Activated CD4-positive, alpha-beta T cell treated with anti-CD3 and anti-CD28 coated beads for 24 hours (primary cell): ENCODE data around the gene TBC1D8.

Experiments used
- DNase-seq, 2 donors: peaks; one replicate each; pipeline ENCODE4 v3.0.0-alpha.2; 2020; ENCODE audit warnings: low read depth in 2 of 2

Gene TBC1D8

DNA sequence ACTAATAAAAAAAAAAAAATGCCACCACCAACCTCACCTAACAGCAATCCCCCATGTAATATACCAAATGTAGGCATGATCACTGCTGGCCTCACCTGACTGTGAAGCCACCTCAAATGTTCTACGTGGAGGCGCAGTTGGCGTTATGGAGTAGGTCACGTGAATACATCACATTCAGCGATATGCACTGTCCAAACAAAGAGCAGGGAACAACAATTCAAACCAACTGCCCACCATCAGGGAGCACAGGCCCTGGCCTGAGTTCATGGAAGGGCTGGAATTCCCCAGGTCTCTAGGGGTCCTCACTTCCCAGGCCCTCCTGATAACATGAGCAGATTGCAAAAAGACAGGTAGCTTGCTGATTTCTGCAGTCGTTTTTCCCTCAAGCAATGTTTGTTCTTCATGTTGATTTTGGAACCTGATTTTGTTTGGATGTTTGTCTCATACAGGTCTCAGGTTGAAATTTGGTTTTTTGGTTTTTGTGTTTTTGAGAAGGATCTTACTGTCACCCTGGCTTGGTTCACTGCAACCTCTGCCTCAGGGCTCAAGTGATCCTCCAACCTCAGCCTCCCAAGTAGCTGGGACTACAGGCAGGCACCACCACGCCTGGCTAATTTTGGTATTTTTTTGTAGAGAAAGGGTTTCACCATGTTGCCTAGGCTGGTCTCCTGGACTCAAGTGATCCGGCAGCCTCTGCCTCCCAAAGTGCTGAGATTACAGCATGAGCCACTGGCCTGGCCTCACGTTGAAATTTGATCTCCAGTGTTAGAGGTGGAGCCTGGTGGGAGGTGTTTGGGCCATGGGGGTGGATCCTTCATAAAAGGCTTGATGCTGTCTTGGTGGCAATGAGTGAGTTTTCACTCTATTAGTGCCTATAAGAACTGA lies 15.5 kb downstream of the TBC1D8 start:
- DNase-seq: no peak

DNA sequence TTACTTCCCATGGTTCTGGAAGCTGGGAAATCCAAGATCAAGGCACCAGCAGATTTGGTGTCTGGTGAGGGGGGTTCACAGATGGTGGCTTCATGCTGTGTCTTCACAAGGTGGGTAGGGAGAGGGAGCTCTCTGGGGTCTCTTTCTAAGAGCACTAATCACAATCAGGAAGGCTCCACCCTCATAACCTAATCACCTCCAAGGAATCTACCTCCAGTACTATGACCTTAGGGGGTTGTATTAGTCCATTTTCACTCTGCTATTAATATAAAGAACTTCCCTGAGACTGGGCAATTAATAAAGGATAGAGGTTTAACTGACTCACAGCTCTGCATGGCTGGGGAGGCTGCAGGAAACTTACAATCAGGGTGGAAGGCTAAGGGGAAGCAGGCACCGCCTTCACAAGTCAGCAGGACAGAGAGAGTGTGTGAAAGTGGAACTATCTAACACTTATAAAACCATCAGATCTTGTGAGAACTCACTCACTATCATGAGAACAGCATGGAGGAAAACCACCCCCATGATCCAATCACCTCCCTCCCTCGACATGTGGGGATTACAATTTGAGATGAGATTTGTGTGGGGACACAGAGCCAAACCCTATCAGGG lies 17.6 kb downstream of the TBC1D8 start:
- DNase-seq: no peak

- DNase-seq: no peak
Observed at GRCh38 chr2:101132202-101132601, 19.0 kb downstream of the TBC1D8 start.

GRCh38 chr2:101130081-101130480 lies 21.1 kb downstream of the TBC1D8 start:
- DNase-seq: no peak

DNA sequence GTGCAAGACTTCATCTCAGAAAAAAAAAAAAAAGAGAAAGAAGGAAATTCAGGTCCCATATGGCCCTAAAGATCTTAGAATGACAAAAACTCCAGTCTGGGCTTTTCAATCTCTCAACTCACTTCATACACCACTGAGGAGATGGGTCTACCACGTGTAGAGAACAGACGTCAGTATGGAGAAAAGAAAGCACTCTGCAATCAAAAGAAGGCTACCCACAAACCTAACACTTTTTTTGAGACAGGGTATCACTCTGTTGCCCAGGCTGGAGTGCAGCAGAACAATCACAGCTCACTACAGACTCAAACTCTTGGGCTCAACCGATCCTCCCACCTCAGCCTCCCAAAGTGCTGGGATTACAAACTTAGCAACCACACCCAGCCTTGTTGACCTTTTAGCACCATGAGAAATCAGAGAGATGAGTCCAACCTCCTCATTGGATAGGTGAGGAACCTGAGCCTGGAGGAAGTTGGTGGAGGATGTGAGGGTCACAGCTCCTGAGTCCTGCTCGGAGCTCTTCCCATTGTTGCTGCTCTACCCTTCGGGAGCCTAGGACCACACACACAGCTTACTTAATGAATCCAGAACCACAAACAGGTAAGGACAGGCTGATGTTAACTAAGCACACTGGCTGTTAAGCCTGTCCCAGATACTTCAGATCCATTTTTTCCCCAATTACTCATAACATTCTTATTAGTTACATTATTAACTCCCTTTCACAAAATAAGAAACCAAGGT lies 23.7 kb downstream of the TBC1D8 start:
- DNase-seq: no peak

DNA sequence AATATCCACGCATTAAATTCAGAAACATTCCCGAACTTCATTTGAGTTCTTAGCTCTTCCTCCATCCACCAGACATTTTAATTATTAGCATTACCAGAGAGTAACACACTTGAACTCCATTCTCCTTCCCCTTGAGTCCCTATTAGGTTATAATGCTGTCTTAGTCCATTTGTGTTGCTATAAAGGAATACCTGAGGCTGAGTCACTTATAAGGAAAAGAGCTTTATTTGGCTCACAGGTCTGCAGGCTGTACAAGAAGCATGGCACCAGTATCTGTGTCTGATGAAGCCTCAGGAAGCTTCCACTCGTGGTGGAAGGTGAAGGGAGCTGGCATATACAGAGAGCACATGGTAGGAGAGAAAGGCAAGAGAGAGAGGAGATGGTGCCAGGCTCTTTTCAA lies 25.4 kb downstream of the TBC1D8 start:
- no peak for DNase-seq

- DNase-seq: no peak
Observed at GRCh38 chr2:101125374-101125773, 25.8 kb downstream of the TBC1D8 start.

DNA sequence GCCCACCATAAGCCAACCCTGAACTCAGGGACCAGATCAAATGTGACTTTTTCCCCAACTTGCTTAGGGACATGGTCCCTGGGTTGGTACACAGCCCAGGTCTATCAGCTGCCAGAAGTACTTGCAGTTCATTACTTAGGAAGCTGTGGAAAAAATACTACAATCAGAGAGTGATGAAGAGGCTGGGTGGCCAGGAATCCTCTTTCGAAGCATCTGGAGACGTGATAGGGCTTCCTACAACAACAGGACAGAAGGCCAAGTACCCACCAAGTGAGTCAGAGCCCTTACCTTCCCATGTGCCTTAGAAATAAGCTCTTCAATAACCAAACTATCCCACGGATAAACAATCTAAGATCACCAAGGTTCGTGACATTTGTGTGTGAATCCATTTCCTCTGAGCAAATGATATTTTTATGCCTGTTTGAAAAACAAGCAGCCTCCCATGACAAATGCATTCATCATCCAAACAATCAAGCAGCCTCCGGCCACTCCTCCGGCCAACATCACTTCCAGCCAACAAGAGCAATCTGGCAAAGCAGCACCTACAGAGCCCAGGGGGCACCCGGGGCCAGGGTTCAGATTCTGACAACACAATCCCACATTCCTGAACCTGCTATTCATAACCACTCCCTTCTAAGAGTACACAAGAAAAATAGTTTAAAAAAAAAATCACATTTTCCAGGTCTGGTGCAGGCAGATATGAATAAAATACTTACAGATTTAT lies 26.4 kb downstream of the TBC1D8 start:
- DNase-seq: no peak

GRCh38 chr2:101123795-101124471 lies 27.2 kb downstream of the TBC1D8 start:
- DNase-seq: no peak

GRCh38 chr2:101121174-101121573 lies 30.0 kb downstream of the TBC1D8 start:
- no peak for DNase-seq

GRCh38 chr2:101120124-101120996 lies 30.8 kb downstream of the TBC1D8 start:
- no peak for DNase-seq

GRCh38 chr2:101119431-101119830 lies 31.8 kb downstream of the TBC1D8 start:
- DNase-seq: no peak

DNA sequence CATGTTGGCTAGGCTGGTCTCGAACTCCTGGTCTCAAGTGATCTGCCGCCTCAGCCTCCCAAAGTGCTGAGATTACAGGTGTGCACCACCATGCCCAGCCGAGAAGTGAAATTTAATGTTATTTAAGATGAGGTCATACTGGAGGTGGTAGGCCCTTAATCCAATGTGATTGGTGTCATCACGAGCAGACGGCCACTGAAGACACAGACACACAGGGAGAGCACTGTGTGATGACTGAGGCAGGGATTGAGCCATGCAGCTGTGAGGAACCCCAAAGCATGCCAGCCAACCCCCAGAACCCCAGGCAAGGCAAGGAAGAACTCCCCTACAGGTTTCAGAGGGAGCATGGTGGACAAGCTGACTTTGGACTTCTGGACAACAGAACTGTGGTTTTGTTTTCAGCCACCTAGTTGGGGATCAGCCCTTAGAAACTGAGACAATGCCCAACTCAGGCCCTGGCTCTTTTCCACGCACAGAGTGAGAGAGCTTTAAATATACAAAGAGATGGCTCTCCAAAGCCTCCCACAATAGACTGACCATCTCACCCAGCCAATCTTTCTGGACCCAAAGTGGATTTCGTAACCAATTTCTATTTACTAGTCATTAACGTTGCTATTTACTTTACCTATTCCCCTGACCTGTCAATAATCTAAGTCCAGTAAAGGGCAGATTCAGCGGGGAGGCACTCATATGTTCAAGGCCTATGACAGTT lies 34.2 kb downstream of the TBC1D8 start:
- no peak for DNase-seq

DNA sequence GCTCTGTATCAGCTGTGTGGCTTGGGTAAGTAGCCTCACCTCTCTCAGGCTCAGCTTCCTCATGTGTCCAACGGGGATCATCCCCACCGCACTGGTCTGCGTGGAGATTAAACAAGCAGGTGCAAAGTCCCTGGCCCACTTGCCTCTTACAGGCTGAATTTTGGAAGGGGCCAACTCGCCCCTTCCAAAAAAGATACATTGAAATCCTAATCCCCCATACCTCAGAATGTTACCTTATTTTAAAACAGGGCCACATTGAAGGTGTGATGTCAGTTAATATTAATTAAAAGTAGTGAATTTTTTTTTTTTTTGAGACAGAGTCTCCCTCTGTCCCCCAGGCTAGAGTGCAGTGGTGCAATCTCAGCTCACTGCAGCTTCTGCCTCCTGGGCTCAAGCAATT lies 34.8 kb downstream of the TBC1D8 start:
- no peak for DNase-seq

GRCh38 chr2:101115664-101116063 lies 35.5 kb downstream of the TBC1D8 start:
- DNase-seq: no peak

DNA sequence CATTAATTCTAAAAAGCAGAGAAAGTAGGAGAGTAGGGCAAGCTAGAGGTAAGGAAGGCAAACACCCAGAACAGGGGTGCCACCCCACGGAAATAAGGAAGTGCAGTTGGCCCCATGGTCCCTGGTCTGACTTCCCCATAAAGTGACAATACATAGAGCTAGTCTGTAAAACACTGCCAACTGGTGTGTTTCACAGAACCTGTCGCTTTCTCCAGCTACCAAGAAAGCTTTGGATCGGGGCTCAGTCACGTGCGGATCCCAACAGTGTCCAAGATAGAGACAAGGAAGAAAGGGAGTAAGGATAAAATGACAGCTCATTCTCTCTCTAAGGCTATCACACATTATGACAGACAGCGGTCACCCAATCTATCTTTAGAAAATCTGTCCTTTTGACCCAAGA lies 36.4 kb downstream of the TBC1D8 start:
- no peak for DNase-seq

GRCh38 chr2:101114268-101114783 lies 36.9 kb downstream of the TBC1D8 start:
- no peak for DNase-seq

DNA sequence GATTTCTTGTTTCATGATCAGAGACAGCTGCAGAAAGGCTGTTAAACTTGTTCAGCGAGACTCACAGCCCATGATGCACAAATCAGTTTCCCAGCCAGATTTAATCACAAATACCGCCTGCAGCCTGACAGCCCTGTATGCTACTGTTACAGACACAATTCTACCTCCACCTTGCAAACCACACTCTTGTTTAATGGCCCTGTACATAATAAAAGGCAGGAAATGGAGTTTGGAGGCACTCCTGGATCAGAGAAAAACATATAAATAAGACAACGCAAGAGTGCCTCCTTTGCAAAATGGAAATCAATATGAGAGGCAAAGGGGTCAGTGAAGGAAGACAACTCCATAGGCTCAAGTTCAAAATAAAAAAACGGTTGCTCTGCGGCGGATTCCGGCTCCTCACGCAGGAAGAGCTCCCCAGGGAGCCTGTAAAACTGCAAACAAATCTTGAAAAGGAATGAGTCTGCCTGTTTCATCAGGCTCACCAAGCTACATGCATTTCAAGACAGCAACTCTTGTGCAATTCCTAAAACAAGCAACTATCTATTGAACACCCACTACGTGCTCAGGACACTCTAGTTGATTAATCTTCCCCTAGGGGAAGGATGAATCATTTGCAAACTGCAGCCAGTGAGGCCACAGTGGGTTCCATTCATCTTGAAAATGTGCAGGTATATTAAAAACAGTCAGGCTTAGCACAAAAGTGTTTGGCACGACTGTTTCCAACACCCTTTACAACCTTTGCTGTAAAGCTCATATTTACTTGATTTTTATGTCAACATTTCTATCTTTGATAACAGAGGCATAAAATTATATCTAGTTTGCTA lies 37.5 kb downstream of the TBC1D8 start:
- DNase-seq: no peak

DNA sequence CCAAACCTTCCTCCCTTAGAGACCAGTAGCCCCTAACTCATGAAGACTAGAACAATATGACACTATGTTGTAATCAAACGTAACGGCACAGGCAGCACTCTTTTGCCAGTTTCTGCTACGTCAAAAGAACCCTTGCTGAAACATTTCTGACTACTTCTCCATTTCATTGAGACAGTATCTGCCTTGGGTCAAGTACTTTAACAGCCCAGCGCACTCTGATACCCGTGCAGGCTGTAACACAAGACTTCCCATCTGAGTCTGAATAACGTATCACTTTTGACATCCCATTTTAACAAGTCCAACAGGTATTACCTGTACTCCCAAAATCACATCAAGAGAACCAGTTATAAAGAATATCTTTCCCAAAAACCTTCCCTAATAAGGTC lies 38.4 kb downstream of the TBC1D8 start:
- no peak for DNase-seq
